Measurements from ENCODE around the gene MCTP2.

GRCh38 chr15:94196531-94196930 is 34.8 kb upstream of the MCTP2 start:
- no peak for TF ChIP-seq POLR2A (IDR thresholded peaks at IDR 0.05; ENCODE audit: low read length)
- TF ChIP-seq GATA1 (IDR thresholded peaks at IDR 0.05; ENCODE audit: low read depth, low read length) = no peak
